ENCODE results near the gene HNRNPA1L2.
"Not testable (repeated sequence)": the region's sequence is repeated elsewhere in the genome, so short reads cannot be mapped to it uniquely, and the experiment has no call there.

The HNRNPA1L2 gene

DNA sequence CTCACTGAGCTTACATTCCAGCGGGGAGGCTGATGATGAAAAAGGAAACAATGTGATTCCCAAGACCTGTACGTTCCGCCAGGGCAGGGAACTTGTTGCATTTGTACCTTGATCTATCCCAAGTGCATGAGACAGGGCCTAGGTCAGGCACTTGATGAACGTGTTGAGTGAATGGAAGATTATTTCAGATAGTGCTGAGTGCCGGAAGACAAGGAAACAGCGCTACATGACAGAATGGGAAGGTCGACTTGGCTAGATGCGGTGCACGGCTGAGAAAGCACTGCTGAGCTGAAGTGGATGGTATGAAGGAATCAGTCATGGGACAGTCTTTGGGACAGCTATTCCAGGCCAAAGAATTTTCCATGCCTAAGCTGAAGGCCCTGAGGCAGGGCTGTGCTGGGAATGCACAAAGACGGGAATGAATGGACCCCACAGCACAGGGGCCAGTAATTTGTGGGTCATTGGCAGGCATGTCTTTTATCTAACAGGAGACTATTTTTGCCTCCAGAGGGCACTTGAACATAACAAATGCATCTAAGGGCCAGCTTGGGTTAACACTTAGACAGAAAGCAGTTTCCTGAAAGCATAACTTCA is 33.1 kb upstream of the HNRNPA1L2 start:
- not testable (repeated sequence) for DNase-seq (ENCODE audit: low read depth); H3K4me3 ChIP-seq (ENCODE audit: low read depth, low read length)
- TF ChIP-seq, protein P1, sequence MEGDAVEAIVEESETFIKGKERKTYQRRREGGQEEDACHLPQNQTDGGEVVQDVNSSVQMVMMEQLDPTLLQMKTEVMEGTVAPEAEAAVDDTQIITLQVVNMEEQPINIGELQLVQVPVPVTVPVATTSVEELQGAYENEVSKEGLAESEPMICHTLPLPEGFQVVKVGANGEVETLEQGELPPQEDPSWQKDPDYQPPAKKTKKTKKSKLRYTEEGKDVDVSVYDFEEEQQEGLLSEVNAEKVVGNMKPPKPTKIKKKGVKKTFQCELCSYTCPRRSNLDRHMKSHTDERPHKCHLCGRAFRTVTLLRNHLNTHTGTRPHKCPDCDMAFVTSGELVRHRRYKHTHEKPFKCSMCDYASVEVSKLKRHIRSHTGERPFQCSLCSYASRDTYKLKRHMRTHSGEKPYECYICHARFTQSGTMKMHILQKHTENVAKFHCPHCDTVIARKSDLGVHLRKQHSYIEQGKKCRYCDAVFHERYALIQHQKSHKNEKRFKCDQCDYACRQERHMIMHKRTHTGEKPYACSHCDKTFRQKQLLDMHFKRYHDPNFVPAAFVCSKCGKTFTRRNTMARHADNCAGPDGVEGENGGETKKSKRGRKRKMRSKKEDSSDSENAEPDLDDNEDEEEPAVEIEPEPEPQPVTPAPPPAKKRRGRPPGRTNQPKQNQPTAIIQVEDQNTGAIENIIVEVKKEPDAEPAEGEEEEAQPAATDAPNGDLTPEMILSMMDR (IDR thresholded peaks at IDR 0.05; ENCODE audit: low read depth, low read length, missing control alignments), result peak; percentile 44

DNA sequence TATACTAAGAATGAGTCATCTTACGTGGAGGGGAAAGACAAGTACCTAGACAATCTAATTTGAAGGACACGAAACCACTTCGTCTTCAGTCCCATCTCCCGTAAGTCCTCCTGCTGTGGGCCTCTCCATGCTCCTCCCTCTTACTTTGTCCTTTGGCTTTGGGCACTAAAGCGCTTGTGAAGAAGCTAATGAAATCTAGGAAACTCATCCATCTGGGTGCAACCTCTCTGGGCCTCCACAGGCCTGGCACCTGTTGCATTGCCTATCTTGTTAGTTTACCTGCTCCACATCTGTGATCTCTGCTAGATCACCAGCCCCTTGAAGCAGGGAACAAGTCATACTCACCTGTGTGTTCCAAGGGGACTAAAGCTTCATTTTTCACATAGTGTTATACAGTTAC is 32.1 kb upstream of the HNRNPA1L2 start:
- not testable (repeated sequence) for DNase-seq (ENCODE audit: low read depth)

DNA sequence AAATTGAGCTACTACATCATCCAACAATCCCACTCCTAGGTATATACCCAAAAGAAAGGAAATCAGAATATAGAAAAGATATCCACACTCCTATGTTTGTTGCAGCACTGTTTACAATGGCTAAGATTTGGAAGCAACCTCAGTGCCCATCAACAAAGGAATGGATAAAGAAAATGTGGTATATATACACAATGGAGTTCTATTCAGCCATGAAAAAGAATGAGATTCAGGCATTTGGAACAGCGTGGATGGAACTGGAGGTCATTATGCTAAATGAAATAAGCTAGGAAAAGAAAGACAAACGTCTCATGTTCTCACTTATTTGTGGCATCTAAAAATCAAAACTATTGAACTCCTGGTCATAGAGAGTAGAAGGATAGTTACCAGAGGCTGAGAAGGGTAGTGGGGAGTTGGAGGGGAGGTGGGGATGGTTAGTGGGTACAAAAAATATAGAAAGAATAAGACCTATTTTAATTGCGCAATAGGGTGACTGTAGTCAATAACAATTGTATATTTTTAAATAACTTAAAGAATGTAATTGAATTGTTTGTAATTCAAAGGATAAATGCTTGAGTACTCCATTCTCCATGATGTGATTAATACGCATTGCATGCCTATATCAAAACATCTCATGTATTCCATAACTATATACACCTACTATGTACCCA is 27.0 kb upstream of the HNRNPA1L2 start:
- no peak for DNase-seq (ENCODE audit: low read depth)
- TF ChIP-seq, protein P1 (IDR thresholded peaks at IDR 0.05; ENCODE audit: low read depth, low read length, missing control alignments), result no peak

More for the DNA sequence above, 32.1 kb upstream of the HNRNPA1L2 start:
- H3K4me3 ChIP-seq (ENCODE audit: low read depth, low read length), result not testable (repeated sequence)

DNA sequence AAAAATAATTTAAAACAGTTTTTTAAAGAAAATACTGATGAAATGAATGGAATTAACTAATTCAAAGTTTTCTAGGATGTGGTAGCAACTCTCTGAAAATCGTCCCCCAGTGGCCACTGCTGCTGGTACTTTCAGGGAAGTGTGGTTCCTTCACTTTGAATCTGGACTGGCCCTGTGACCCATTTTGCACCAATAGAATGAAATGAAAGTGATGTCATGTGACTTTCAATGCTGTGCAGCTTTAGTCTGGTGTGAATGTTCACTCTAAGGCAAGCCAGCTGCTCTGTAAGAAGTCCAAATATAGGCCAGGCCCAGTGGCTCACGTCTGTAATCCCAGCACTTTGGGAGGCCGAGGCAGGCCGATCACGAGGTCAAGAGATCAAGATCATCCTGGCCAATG is 26.4 kb upstream of the HNRNPA1L2 start:
- no peak overlapping the region for H3K4me3 ChIP-seq (ENCODE audit: low read depth, low read length)
- no peak for DNase-seq (ENCODE audit: low read depth)
- TF ChIP-seq, protein P1 (IDR thresholded peaks at IDR 0.05; ENCODE audit: low read depth, low read length, missing control alignments), result no peak

More for the DNA sequence above, 27.0 kb upstream of the HNRNPA1L2 start:
- H3K4me3 ChIP-seq (ENCODE audit: low read depth, low read length), result no peak overlapping the region

DNA sequence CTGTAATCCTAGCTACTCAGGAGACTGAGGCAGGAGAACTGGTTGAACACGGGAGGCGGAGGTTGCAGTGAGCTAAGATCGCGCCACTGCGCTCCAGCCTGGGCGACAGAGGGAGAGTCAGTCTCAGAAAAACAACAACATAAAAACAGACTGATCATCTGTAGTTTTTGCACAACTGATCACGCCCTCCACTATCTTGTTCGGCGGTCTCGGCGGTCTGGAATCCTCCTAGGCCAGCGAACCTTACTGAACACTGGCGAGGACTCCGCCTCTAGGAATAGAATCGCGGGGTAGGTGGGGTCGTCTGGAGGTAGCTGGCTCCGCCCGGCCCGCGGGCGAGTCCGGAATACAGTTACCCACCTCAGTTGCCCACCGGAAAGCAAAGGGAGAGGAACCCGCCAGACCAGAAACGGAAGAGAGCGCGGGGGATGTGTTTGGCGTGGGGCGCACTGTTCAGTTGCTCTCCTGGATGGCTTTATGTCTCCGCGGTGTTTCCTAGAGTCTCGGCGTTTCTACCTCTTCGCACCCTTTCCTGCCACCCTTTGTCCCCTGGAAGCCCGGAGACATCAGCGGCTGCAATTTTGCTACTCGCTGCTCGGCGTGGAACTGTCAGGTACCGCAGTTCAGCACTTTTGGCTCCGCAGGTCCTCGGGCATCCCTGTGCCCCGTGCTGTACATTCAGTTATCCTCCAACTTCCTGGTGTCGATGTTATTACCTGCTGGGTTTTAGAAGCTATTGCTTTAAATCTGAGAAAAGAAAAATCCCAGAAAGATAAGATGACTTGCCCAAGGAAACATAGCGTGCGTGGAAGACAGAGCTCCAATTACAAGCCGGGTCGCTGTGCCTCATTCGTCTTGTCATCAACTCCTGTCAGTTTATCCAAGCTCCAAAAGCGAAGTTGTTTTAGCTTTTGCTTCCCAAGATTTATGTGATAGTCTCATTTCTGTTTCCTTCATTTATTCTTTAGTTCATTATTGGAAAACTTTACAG is 24.9 kb upstream of the HNRNPA1L2 start:
- H3K4me3 ChIP-seq (ENCODE audit: low read depth, low read length), result peak overlapping the region; percentile 99
- peak; percentile 67 for DNase-seq (ENCODE audit: low read depth)
- TF ChIP-seq, protein P1 (IDR thresholded peaks at IDR 0.05; ENCODE audit: low read depth, low read length, missing control alignments), result no peak

DNA sequence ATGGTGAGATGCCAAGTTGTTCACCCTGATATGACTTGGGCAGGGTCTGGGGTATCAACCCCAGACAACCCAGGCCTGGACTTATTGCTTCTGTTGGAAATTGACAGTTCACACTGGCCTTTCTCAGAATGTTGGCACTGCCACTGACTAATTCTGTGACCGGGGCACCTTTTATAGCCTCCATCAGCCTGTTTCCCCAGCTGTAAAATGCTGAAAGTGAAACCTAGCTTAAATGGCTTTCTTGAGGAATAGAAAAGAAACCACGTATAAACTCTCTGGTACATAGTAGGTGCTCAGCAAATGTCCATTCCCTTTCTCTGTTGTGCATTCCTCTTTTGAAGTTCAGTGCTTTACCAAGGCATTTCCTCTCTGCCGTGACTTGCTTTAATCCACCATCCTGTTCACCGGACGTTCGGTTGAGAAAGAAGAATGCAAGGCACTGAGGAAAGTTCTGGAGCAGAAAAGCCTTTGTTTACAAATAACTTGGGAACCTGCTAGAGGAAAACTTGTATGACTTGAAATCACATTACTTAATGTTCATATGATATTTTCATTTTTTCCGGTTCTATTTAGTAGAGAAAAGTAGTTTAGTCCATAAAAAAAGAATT is 11.0 kb upstream of the HNRNPA1L2 start:
- not testable (repeated sequence) for DNase-seq (ENCODE audit: low read depth)

DNA sequence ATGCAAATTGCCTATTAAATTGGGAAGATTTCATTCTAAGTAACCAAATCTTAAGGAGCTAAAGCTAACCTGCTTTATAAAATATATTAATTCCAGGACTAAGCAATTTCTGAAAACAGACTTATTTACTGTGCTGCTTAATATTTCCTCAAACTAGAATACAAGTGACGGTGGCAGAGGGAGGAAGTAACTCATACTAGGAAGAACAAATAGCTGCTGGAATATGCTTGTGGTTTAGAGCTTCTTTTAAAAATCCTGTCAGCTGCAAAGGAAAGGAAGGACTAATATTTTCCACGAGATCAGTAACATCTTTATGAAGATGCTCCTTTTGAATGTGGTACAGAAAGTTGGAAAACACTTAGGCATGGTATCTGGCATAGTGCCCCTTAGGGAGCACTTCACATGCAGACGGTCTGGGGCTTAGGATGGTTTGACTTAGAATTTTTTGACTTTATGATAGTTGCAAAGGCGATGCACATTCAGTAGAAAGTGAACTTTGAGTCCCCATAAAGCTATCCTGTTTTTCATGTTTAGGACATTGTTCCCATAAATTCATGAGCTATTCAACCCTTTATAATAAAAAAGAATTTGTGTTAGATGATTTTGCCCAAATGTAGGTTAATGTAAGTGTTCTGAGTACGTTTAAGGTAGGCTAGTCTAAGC is 3.4 kb upstream of the HNRNPA1L2 start:
- DNase-seq (ENCODE audit: low read depth), result no peak
- H3K4me3 ChIP-seq (ENCODE audit: low read depth, low read length), result no peak overlapping the region
- TF ChIP-seq, protein P1 (IDR thresholded peaks at IDR 0.05; ENCODE audit: low read depth, low read length, missing control alignments), result no peak

More for the DNA sequence above, 11.0 kb upstream of the HNRNPA1L2 start:
- H3K4me3 ChIP-seq (ENCODE audit: low read depth, low read length), result not testable (repeated sequence)
